MM.1S (cell line): Measurements from ENCODE around the gene USP13.

ENCODE experiments used
- CTCF ChIP-seq: fragments of 300-600 bp; sonication (generic); IDR thresholded peaks from 2 replicates; pipeline ENCODE4 v1.5.1; 2016; ENCODE audit warnings: antibody characterized with exemption, low read length, mixed read lengths
- EZH2 ChIP-seq: fragments of 300-600 bp; sonication (generic); optimal IDR thresholded peaks from 2 replicates; pipeline ENCODE3; 2017; ENCODE audit warnings: low read depth, mild to moderate bottlenecking, antibody characterized with exemption, low read length, mixed read lengths
- EZH2phosphoT487 ChIP-seq: fragments of 300-600 bp; sonication (generic); IDR thresholded peaks from 2 replicates; pipeline ENCODE4 v1.6.1; 2018; ENCODE audit warnings: antibody characterized with exemption, low read length

- TF ChIP-seq CTCF (no peak), EZH2 (no peak), EZH2phosphoT487 (no peak)
Observed at GRCh38 chr3:179760944-179761343, 108.1 kb downstream of the USP13 start.
